Neural progenitor cell (in vitro differentiated cells): ENCODE measurements around the gene KANSL1L. TPM values are rescaled to one million over a fixed set of nuclear protein-coding genes. Genes with fewer than 3 reads are reported as not detected.

ENCODE experiments used
- DNase-seq: peaks from one replicate; pipeline ENCODE4 v3.0.0-alpha.2; 2016; ENCODE audit warnings: low spot score
- H2AFZ ChIP-seq: fragments of 200-600 bp; sonication (generic); replicated peaks from 2 replicates; pipeline ENCODE4 v1.6.1; 2016; ENCODE audit warnings: antibody characterized with exemption
- H3F3A ChIP-seq: fragments of 200-600 bp; sonication (generic); 2 replicates; pipeline ENCODE4 v1.6.1; 2016; ENCODE audit warnings: antibody characterized with exemption, low read depth
- H3K27ac ChIP-seq: fragments of 200-600 bp; sonication (generic); 2 replicates; pipeline ENCODE4 v1.5.1; 2016; ENCODE audit warnings: mild to moderate bottlenecking
- H3K27me3 ChIP-seq: fragments of 200-600 bp; sonication (generic); 2 replicates; pipeline ENCODE4 v1.6.1; 2016; ENCODE audit warnings: mild to moderate bottlenecking, moderate library complexity
- H3K36me3 ChIP-seq: fragments of 200-600 bp; sonication (generic); 2 replicates; pipeline ENCODE4 v1.5.1; 2016
- H3K4me1 ChIP-seq: fragments of 200-600 bp; sonication (generic); 2 replicates; pipeline ENCODE4 v1.6.1; 2016; ENCODE audit warnings: mixed run types
- H3K4me2 ChIP-seq: fragments of 200-600 bp; sonication (generic); 2 replicates; pipeline ENCODE4 v1.6.1; 2016
- H3K4me3 ChIP-seq: fragments of 200-600 bp; sonication (generic); 2 replicates; pipeline ENCODE4 v1.5.1; 2016
- H3K79me2 ChIP-seq: fragments of 200-600 bp; sonication (generic); 2 replicates; pipeline ENCODE4 v1.6.1; 2016; ENCODE audit warnings: low read depth
- H3K9ac ChIP-seq: fragments of 200-600 bp; sonication (generic); 2 replicates; pipeline ENCODE4 v1.6.1; 2016
- H3K9me3 ChIP-seq: fragments of 200-600 bp; sonication (generic); 2 replicates; pipeline ENCODE4 v1.5.1; 2016; ENCODE audit warnings: low read depth
- H4K20me1 ChIP-seq: fragments of 200-600 bp; sonication (generic); 2 replicates; pipeline ENCODE4 v1.6.1; 2016; ENCODE audit warnings: low read depth
- H3K27ac Mint-ChIP-seq: 3 replicates; pipeline ENCODE4 v1.8.0; 2021; ENCODE audit warnings: mixed read lengths
- H3K27me3 Mint-ChIP-seq: 2 replicates; pipeline ENCODE4 v1.8.0; 2022; ENCODE audit warnings: low read depth, mild to moderate bottlenecking, inconsistent platforms, moderate library complexity, mixed read lengths; ENCODE audit not compliant: insufficient read depth
- H3K36me3 Mint-ChIP-seq: 3 replicates; pipeline ENCODE4 v1.8.0; 2021; ENCODE audit warnings: mixed read lengths
- H3K4me1 Mint-ChIP-seq: 3 replicates; pipeline ENCODE4 v1.8.0; 2021; ENCODE audit warnings: mixed read lengths
- H3K4me3 Mint-ChIP-seq: 3 replicates; pipeline ENCODE4 v1.8.0; 2021; ENCODE audit warnings: mild to moderate bottlenecking, moderate library complexity, mixed read lengths
- H3K9me3 Mint-ChIP-seq: 3 replicates; pipeline ENCODE4 v1.8.0; 2020; ENCODE audit warnings: mixed read lengths
- CTCF ChIP-seq: fragments of 200-600 bp; sonication (generic); IDR thresholded peaks from 2 replicates; pipeline ENCODE4 v1.5.1; 2017; ENCODE audit warnings: antibody characterized with exemption, mild to moderate bottlenecking
- EZH2 ChIP-seq: fragments of 200-600 bp; sonication (generic); IDR thresholded peaks from 2 replicates; pipeline ENCODE4 v1.6.1; 2017; ENCODE audit warnings: antibody characterized with exemption, mild to moderate bottlenecking, moderate library complexity
- EZH2phosphoT487 ChIP-seq: fragments of 200-600 bp; sonication (generic); IDR thresholded peaks from 2 replicates; pipeline ENCODE4 v1.6.1; 2017; ENCODE audit warnings: antibody characterized with exemption
- total RNA-seq: library from RNA; depleted of rRNA; stranded (reverse); fragments of >200 nt; gene quantifications from 2 replicates; pipeline ENCODE4 v1.2.3, GENCODE V29; 2015; ENCODE audit warnings: low replicate concordance

The KANSL1L gene
- total RNA-seq, 1 donor from 2014 or later = 51.8 TPM

- Histone ChIP-seq H2AFZ (no peak overlapping the region), H3K9me3 (no peaks in the 10 kb centered on the region), H3K9ac (no peak overlapping the region), H3K27me3 (no peaks in the 10 kb centered on the region), H3F3A (no peaks in the 10 kb centered on the region), H3K4me2 (no peak overlapping the region), H4K20me1 (no peaks in the 10 kb centered on the region), H3K4me1 (no peaks in the 10 kb centered on the region), H3K4me3 (no peak overlapping the region), H3K36me3 (no peaks in the 10 kb centered on the region), H3K79me2 (no peaks in the 10 kb centered on the region), H3K27ac (no peak overlapping the region)
- no peaks in the 10 kb centered on the region for H3K36me3 Mint-ChIP-seq
- H3K4me3 Mint-ChIP-seq = no peak overlapping the region
- no peaks in the 10 kb centered on the region for H3K27me3 Mint-ChIP-seq
- no peaks in the 10 kb centered on the region for H3K4me1 Mint-ChIP-seq
- TF ChIP-seq CTCF = no peak
- TF ChIP-seq EZH2phosphoT487 = no peak
- no peak for TF ChIP-seq EZH2
- no peak overlapping the region for H3K27ac Mint-ChIP-seq
- H3K9me3 Mint-ChIP-seq = no peaks in the 10 kb centered on the region
- no peak for DNase-seq
Measured at GRCh38 chr2:210207929-210208328, 36.7 kb upstream of the KANSL1L start.

GRCh38 chr2:210203558-210203957 lies 32.3 kb upstream of the KANSL1L start:
- H3K4me3 ChIP-seq = no peak overlapping the region
- no peak for DNase-seq
- H2AFZ ChIP-seq = no peak overlapping the region
- H3K4me1 ChIP-seq = no peaks in the 10 kb centered on the region
- TF ChIP-seq EZH2 = no peak
- TF ChIP-seq CTCF = no peak
- no peak for TF ChIP-seq EZH2phosphoT487
- H3F3A ChIP-seq = no peaks in the 10 kb centered on the region
- peaks cover 2% of the 10 kb centered on the region for H3K27me3 Mint-ChIP-seq
- H4K20me1 ChIP-seq = no peaks in the 10 kb centered on the region
- H3K4me3 Mint-ChIP-seq = no peak overlapping the region
- no peaks in the 10 kb centered on the region for H3K27me3 ChIP-seq
- H3K9me3 ChIP-seq = no peaks in the 10 kb centered on the region
- H3K79me2 ChIP-seq = no peaks in the 10 kb centered on the region
- H3K36me3 ChIP-seq = no peaks in the 10 kb centered on the region
- no peak overlapping the region for H3K4me2 ChIP-seq
- no peak overlapping the region for H3K27ac ChIP-seq
- no peaks in the 10 kb centered on the region for H3K36me3 Mint-ChIP-seq
- H3K9me3 Mint-ChIP-seq = no peaks in the 10 kb centered on the region
- no peak overlapping the region for H3K9ac ChIP-seq
- H3K27ac Mint-ChIP-seq = no peak overlapping the region
- no peaks in the 10 kb centered on the region for H3K4me1 Mint-ChIP-seq

- no peaks in the 10 kb centered on the region for H3K4me1 Mint-ChIP-seq
- Histone ChIP-seq H3K9ac (no peak overlapping the region), H3K27me3 (no peaks in the 10 kb centered on the region), H3K4me3 (no peak overlapping the region), H4K20me1 (no peaks in the 10 kb centered on the region), H3K27ac (no peak overlapping the region), H3F3A (no peaks in the 10 kb centered on the region), H3K36me3 (no peaks in the 10 kb centered on the region), H3K4me1 (no peaks in the 10 kb centered on the region), H2AFZ (no peak overlapping the region), H3K4me2 (no peak overlapping the region), H3K9me3 (no peaks in the 10 kb centered on the region), H3K79me2 (no peaks in the 10 kb centered on the region)
- H3K36me3 Mint-ChIP-seq = no peaks in the 10 kb centered on the region
- DNase-seq = no peak
- no peak overlapping the region for H3K4me3 Mint-ChIP-seq
- H3K9me3 Mint-ChIP-seq = no peaks in the 10 kb centered on the region
- TF ChIP-seq EZH2 = no peak
- TF ChIP-seq CTCF = no peak
- no peak for TF ChIP-seq EZH2phosphoT487
- H3K27me3 Mint-ChIP-seq = peaks cover 2% of the 10 kb centered on the region
- H3K27ac Mint-ChIP-seq = no peak overlapping the region
Measured at GRCh38 chr2:210203147-210203546, 31.9 kb upstream of the KANSL1L start.

GRCh38 chr2:210199854-210200253 lies 28.6 kb upstream of the KANSL1L start:
- H2AFZ ChIP-seq = no peak overlapping the region
- no peaks in the 10 kb centered on the region for H3K36me3 ChIP-seq
- no peaks in the 10 kb centered on the region for H3F3A ChIP-seq
- Mint-ChIP-seq H3K4me3 (no peak overlapping the region), H3K36me3 (no peaks in the 10 kb centered on the region), H3K27ac (no peak overlapping the region), H3K4me1 (peaks cover 5% of the 10 kb centered on the region), H3K9me3 (no peaks in the 10 kb centered on the region), H3K27me3 (peaks cover 2% of the 10 kb centered on the region)
- H4K20me1 ChIP-seq = no peaks in the 10 kb centered on the region
- no peaks in the 10 kb centered on the region for H3K27me3 ChIP-seq
- TF ChIP-seq EZH2phosphoT487 = no peak
- no peak for TF ChIP-seq EZH2
- no peak for TF ChIP-seq CTCF
- H3K4me1 ChIP-seq = no peaks in the 10 kb centered on the region
- H3K4me2 ChIP-seq = no peak overlapping the region
- no peak overlapping the region for H3K4me3 ChIP-seq
- H3K79me2 ChIP-seq = no peaks in the 10 kb centered on the region
- no peak for DNase-seq
- H3K27ac ChIP-seq = no peak overlapping the region
- H3K9me3 ChIP-seq = no peaks in the 10 kb centered on the region
- H3K9ac ChIP-seq = no peak overlapping the region
